ENCODE results near the gene HOXA9. TPM values are rescaled to one million over a fixed set of nuclear protein-coding genes. Genes with fewer than 3 reads are reported as not detected.
A peak's percentile ranks its signal among the peaks of the same experiment; 100 is the strongest.

HOXA9 gene
- total RNA-seq, 4 donors from 2014 or later = 0.63 to 1.9 (median 0.67) TPM; not detected in 1

- no peak for DNase-seq
- Histone ChIP-seq H3K9me3 (no peaks in the 10 kb centered on the region), H3K27ac (no peak overlapping the region), H3K4me1 (peaks cover 19 to 39% of the 10 kb centered on the region in 2 donors), H3K4me3 (replicated peaks in 1 of 3) (no peak overlapping the region), H3K27me3 (peaks cover 90% of the 10 kb centered on the region), H3K36me3 (no peaks in the 10 kb centered on the region)
- whole genome bisulfite sequencing, 2 donors = 18 to 28% methylated on average over 4 of the region's 4 CpGs
- TF ChIP-seq POLR2A (IDR thresholded peaks at IDR 0.05) (no peak), CTCF (IDR thresholded peaks at IDR 0.05) (no peak)
- intact Hi-C loops (cut with DNase I) = no loop called here
Observed at GRCh38 chr7:27186668-27187474, 21.5 kb upstream of the HOXA9 start.

GRCh38 chr7:27185854-27186667 is 20.7 kb upstream of the HOXA9 start:
- no peak for DNase-seq
- no peak for TF ChIP-seq CTCF (IDR thresholded peaks at IDR 0.05)
- TF ChIP-seq POLR2A (IDR thresholded peaks at IDR 0.05) = no peak
- intact Hi-C loops (cut with DNase I) = no loop called here
- Histone ChIP-seq H3K27ac (no peak overlapping the region), H3K4me1 (peaks cover 19 to 38% of the 10 kb centered on the region in 2 donors), H3K27me3 (peaks cover 89% of the 10 kb centered on the region), H3K36me3 (no peaks in the 10 kb centered on the region), H3K4me3 (replicated peaks in 1 of 3) (no peak overlapping the region), H3K9me3 (no peaks in the 10 kb centered on the region)
- 7 to 9% methylated on average over 24 of the region's 24 CpGs for WGBS, 2 donors

GRCh38 chr7:27185013-27185853 is 19.9 kb upstream of the HOXA9 start, which contains the start of gene HOXA11:
HOXA11 (minus strand) TSS chr7:27185232; CDS start chr7:27185144, 88 bp downstream.
- no peaks in the 10 kb centered on the region for H3K9me3 ChIP-seq
- intact Hi-C loops (cut with DNase I) = no loop called here
- TF ChIP-seq POLR2A (IDR thresholded peaks at IDR 0.05) (no peak), CTCF (IDR thresholded peaks at IDR 0.05) (no peak)
- peak within 1 kb of the TSS in 1 of 3 donors; percentile 4 for H3K4me3 ChIP-seq (replicated peaks in 1 of 3)
- H3K4me1 ChIP-seq = peaks cover 19 to 38% of the 10 kb centered on the region in 2 donors
- H3K27me3 ChIP-seq = peaks cover 92% of the 10 kb centered on the region
- DNase-seq = no peak
- no peak within 1 kb of the TSS for H3K27ac ChIP-seq
- 7 to 8% methylated on average over 40 to 43 of the region's 43 CpGs for WGBS, 2 donors
- H3K36me3 ChIP-seq = no peaks in the 10 kb centered on the region

GRCh38 chr7:27184337-27185012 is 19.1 kb upstream of the HOXA9 start:
- H3K27ac ChIP-seq = no peak overlapping the region
- 5 to 10% methylated on average over 30 to 34 of the region's 72 CpGs for WGBS, 2 donors
- intact Hi-C loops (cut with DNase I) = no loop called here

More at GRCh38 chr7:27184337-27185012, 19.1 kb upstream of the HOXA9 start:
- TF ChIP-seq CTCF (IDR thresholded peaks at IDR 0.05) (no peak), POLR2A (IDR thresholded peaks at IDR 0.05) (no peak)
- no peaks in the 10 kb centered on the region for H3K36me3 ChIP-seq
- H3K4me1 ChIP-seq = peaks cover 23 to 43% of the 10 kb centered on the region in 2 donors
- no peaks in the 10 kb centered on the region for H3K9me3 ChIP-seq
- peak overlapping the region in 1 of 3 donors; percentile 4 for H3K4me3 ChIP-seq (replicated peaks in 1 of 3)
- H3K27me3 ChIP-seq = peaks cover 96% of the 10 kb centered on the region
- no peak for DNase-seq
